ENCODE measurements around the gene CFAP99.
"Not testable (repeated sequence)": the region's sequence is repeated elsewhere in the genome, so short reads cannot be mapped to it uniquely, and the experiment has no call there.

Gene CFAP99

DNA sequence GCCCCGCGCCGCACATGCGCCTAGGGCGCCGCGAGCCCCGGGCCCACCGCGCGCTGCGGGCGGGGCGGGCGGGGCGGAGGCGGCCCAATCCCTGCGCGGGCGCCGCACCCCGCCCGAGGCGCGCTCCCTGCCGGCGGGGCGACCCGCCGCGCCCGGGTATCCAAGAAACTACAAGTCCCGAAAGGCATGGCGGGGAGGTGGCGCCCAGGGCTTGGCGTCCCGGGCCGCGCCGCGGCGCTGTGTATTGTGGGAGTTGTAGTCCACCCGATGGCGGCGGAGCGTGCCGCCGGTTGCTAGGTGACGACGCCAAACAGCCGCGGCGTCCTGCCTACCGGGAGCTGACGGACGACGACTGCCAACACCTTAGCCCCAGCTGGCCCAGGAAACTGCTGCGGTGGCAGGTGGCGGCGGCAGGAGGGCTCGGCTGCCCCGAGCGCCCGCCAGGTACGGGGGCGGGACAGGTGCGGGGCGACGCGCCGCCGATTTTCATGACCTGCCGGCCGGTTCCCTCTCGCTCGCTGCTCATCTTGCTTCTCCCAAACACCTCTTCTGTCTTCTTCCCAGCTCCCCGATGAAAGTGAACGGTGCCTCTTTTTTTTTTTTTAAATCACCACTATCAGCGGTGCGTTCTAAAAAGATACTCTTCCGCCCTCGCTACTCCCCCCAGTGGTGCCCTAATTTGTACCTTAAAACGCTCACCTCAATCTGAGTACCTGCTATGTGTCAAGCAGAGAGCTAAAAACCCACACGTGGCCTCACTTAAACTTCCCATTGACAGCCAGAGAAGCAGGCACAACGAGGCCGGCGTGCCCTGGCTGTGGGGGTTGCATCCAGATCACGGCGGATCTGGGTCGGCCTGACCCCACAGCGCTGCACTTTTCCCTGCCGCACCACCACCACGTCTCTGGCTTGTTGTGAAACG, at the start of gene CFAP99:
Gene CFAP99 (plus strand): TSS at position 306 of the 922 bp plus-strand sequence.
- FAIRE-seq = no peak

- no peak for FAIRE-seq
These were observed 48.0 kb upstream of the CFAP99 start for GRCh38 chr4:2370597-2371320.

- no peak for FAIRE-seq
These were observed 46.8 kb upstream of the CFAP99 start for GRCh38 chr4:2371765-2372487.

- no peak for FAIRE-seq
These were observed 46.2 kb upstream of the CFAP99 start for GRCh38 chr4:2372488-2373030.

GRCh38 chr4:2373532-2373931, 45.2 kb upstream of the CFAP99 start:
- no peak for FAIRE-seq

DNA sequence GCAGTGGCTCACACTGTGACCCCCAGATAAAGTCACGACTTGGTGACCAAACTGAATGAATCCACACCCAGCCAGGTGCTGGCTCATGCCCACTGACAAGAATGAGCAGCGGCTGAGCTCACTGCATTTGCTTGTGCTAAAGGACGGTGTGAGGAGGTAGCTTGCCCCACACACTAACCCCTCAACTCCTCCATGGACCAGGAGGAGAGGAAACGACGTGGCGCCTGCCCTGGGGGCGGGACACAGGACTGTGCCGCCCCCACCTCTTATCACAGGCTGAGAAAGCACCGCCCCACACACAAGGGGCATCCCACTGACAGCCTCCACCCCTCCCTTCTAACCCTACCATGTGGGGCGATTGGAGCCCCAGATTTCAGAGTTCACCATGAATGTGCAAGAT, 43.3 kb upstream of the CFAP99 start:
- FAIRE-seq = no peak

DNA sequence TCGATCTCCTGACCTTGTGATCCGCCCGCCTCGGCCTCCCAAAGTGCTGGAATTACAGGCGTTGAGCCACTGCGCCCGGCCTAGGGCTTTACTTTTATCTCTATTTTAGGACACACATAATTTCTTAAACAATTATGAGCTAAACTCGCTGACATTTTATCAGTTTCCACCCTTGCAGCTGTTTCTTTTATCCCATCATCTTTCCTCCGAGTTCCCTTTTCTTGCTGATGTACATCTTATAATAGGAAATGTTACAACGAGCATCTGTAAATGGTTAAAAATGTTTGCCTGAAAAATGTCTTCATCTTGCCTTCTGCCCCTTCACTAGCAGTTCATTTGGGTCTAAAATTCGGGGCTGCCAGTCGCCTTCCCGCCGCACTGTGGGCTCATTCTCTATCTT, 41.5 kb upstream of the CFAP99 start:
- no peak for FAIRE-seq

- no peak for FAIRE-seq
These were observed 40.4 kb upstream of the CFAP99 start for GRCh38 chr4:2378401-2378800.

DNA sequence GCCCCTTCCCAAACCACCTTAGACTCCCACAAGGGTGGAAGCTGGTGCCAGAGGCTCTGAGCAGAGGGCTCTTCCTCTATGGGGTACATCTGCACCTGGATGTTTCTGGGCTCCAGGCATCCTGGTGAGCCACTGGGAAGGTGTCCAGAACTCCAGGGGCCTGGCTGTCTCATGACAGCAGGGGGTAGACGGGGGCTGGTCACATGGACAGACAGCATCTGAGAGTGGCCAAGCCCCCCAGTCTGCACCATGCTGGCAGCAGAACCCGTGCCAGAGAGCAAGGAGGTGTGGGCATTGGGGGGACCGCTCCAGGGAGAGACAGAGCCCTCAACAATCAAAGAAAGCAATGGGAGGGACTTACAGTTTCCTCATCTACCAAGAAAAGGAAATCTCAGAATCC, 39.9 kb upstream of the CFAP99 start:
- FAIRE-seq = no peak

- not testable (repeated sequence) for FAIRE-seq
These were observed 38.2 kb upstream of the CFAP99 start for GRCh38 chr4:2380589-2380988.

- not testable (repeated sequence) for FAIRE-seq
These were observed 36.0 kb upstream of the CFAP99 start for GRCh38 chr4:2382769-2383202.

- not testable (repeated sequence) for FAIRE-seq
These were observed 35.5 kb upstream of the CFAP99 start for GRCh38 chr4:2383220-2383631.

DNA sequence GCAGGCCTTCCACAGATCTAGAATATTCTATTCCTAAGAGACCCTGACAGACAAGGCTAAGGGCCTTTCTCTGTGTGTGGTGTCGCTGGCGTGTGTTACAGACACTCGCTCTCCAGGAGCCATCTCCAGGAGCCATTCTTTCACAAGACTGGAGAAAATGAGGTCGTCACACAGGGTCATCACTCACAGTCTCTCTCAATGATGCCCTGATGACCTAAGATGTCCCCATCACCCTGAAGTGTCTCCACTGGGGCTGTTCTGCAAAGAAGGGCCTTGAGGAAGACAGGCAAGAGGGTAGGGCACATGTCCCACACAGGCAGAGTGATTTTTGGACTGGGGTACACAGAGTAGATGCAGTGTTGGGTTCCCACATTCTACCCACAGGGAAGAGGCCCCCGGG, 35.0 kb upstream of the CFAP99 start:
- no peak for FAIRE-seq

DNA sequence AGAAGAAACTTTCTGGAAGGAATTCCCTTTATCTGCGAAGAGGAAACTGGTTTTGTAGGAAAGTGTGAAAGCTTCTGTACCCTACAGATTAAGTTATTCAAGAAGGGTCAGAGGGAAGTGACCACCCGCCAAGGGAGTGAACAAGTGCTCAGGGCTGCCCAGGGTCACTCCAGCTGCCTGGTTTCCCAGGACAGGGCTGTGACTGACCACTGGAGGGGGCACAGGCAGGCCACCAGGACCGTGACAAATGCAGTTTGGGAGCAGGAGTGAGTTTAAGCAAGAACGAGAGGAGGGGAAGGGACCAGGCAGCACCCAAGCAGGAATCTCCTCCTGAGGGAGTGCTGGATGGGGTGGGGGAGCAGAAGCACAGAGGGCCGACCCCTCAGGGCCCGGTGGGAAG, 34.5 kb upstream of the CFAP99 start:
- FAIRE-seq = no peak

- no peak for FAIRE-seq
These were observed 33.2 kb upstream of the CFAP99 start for GRCh38 chr4:2385516-2385915.

- no peak for FAIRE-seq
These were observed 32.0 kb upstream of the CFAP99 start for GRCh38 chr4:2386717-2387116.

GRCh38 chr4:2387218-2387617, 31.5 kb upstream of the CFAP99 start:
- no peak for FAIRE-seq

GRCh38 chr4:2387829-2388228, 30.9 kb upstream of the CFAP99 start:
- no peak for FAIRE-seq

- no peak for FAIRE-seq
These were observed 30.1 kb upstream of the CFAP99 start for GRCh38 chr4:2388429-2389182.

DNA sequence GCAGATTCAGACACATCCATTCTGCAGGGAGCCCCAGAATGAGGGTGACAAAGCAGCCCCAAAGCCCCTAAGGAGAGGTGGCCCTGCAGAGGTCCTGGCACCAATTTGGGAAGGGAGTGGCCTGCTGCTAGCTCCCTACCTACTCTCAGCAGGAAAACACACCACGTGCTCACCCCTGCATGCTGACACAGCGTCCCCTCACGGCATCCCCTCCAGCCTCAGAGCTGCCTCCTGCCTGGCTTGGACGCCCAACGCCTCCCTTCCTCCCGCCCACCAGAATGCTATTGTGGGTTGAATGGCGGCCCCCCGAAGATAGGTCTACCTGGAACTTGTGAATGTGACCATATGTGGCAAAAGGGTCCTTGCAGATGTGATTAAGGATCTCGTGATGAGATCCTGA, 29.1 kb upstream of the CFAP99 start:
- no peak for FAIRE-seq

DNA sequence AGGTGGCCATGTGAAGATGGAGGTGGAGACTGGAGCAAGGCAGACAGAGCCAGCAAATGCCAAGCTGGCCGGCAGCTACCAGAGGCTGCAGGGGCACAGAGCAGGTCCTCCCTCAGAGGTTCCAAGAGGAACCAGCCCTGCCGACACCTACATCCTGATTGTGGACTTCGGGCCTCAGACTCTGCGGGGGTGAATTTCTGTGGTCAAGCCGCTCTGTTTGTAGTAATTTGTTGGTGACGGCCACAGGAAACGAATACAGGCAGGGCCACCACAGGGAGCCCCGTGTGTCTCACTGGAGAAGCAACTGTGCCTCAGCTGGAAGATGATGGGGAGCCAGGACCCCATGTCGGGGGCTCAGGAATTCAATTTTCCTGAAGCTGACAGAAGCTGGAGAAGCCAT, 28.6 kb upstream of the CFAP99 start:
- FAIRE-seq = no peak

DNA sequence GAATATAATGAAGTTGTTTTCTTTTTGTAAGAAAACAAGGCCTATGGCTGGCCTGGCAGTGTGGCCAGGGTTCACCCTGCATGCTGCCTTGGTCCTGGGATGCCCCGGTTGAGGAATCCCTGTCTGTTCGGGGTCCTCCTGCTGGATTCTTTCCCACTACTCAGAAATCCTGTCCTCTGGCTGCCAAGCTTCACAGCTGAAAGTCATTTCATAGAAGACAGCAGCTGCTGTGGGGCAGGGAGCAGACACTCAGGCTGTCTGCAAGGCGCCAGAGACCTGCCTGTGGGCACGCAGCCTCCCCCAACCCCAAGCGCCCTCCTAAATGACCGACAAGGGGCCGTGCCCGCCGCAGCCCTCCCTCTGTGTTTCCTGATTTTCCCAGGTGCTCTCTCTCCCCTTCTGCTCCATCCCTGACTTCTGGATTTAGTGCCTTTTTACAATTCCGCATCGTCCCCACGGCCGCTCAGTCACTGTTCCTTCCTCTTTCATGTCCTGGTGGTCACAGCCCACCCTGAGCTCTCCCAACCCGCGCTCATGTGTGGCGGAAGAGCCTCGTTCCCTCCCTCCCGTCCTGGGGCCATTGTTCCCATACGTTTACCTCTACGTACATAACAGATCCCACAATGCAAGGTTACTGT, 27.9 kb upstream of the CFAP99 start:
- FAIRE-seq = no peak

Measured in colon (tissue), 2 donors.